CD8-positive, alpha-beta memory T cell (primary cell): Measurements from ENCODE around the gene EIF2AK3. TPM values are rescaled to one million over a fixed set of nuclear protein-coding genes. Genes with fewer than 3 reads are reported as not detected.

ENCODE experiments used
- CTCF ChIA-PET: fragments of 350-600 bp; sonication (Branson Sonifier 250); formaldehyde crosslinking; loops from one replicate; lab custom pipeline; 2021; ENCODE audit warnings: antibody characterized with exemption; lab: Charles Lee
- POLR2A ChIA-PET: fragments of 350-600 bp; sonication (Branson Sonifier 250); formaldehyde crosslinking; loops from one replicate; lab custom pipeline; 2021; ENCODE audit warnings: antibody characterized with exemption; lab: Charles Lee
- DNase-seq, 5 donors: peaks; one replicate each; pipeline versions ENCODE4 v3.0.0 to v3.0.0-alpha.2; 2020 to 2022; ENCODE audit warnings: mixed read lengths in 1 of 5
- H3K27ac ChIP-seq: one replicate; pipeline ENCODE4 v1.7.0; 2013; ENCODE audit warnings: low read depth, mild to moderate bottlenecking, low read length, moderate library complexity
- H3K27me3 ChIP-seq: 2 replicates; pipeline ENCODE4 v1.7.0; 2013; ENCODE audit warnings: low read length, mild to moderate bottlenecking; ENCODE audit not compliant: insufficient read depth, poor library complexity, severe bottlenecking
- H3K36me3 ChIP-seq: 2 replicates; pipeline ENCODE4 v1.7.0; 2013; ENCODE audit warnings: mild to moderate bottlenecking, low read length, moderate library complexity; ENCODE audit not compliant: insufficient read depth
- H3K4me1 ChIP-seq: 2 replicates; pipeline ENCODE4 v1.7.0; 2013; ENCODE audit warnings: mild to moderate bottlenecking, low read length, moderate library complexity; ENCODE audit not compliant: insufficient read depth
- H3K4me3 ChIP-seq: 2 replicates; pipeline ENCODE4 v1.7.0; 2013; ENCODE audit warnings: mild to moderate bottlenecking, low read length
- H3K9me3 ChIP-seq: 2 replicates; pipeline ENCODE4 v1.7.0; 2013; ENCODE audit warnings: mild to moderate bottlenecking, low read length
- H3K27ac Mint-ChIP-seq, 8 donors: one replicate each; pipeline ENCODE4 v1.8.0; 2020 to 2021; ENCODE audit warnings: mixed read lengths in 8 of 8, mild to moderate bottlenecking in 6 of 8, inconsistent platforms in 3 of 8, moderate library complexity in 3 of 8
- H3K27me3 Mint-ChIP-seq, 2 donors: one replicate each; pipeline ENCODE4 v1.8.0; 2020 to 2021; ENCODE audit warnings: mixed read lengths in 2 of 2, mild to moderate bottlenecking in 1 of 2, moderate library complexity in 1 of 2
- H3K36me3 Mint-ChIP-seq, 3 donors: one replicate each; pipeline ENCODE4 v1.8.0; 2020 to 2021; ENCODE audit warnings: mixed read lengths in 3 of 3, inconsistent platforms in 1 of 3, mild to moderate bottlenecking in 1 of 3
- H3K4me1 Mint-ChIP-seq, 3 donors: one replicate each; pipeline ENCODE4 v1.8.0; 2020 to 2021; ENCODE audit warnings: mixed read lengths in 3 of 3, inconsistent platforms in 1 of 3, mild to moderate bottlenecking in 1 of 3
- H3K4me3 Mint-ChIP-seq, 7 donors: one replicate each; pipeline ENCODE4 v1.8.0; 2020 to 2021; ENCODE audit warnings: mixed read lengths in 7 of 7, mild to moderate bottlenecking in 6 of 7, moderate library complexity in 4 of 7, inconsistent platforms in 2 of 7
- H3K9me3 Mint-ChIP-seq, 5 donors: one replicate each; pipeline ENCODE4 v1.8.0; 2020 to 2022; ENCODE audit warnings: mixed read lengths in 5 of 5, mild to moderate bottlenecking in 3 of 5, moderate library complexity in 2 of 5, inconsistent platforms in 1 of 5
- polyA plus RNA-seq: library from polyadenylated mRNA; unstranded; fragments of 300-500 nt; fragmentation: Illumina TruSeq; gene quantifications from one replicate; pipeline ENCODE4 v1.2.3, GENCODE V29; 2021
- total RNA-seq, 2 experiments: library from RNA; stranded (reverse); gene quantifications; one replicate each; pipeline ENCODE4 v1.2.3, GENCODE V29; 2021

The EIF2AK3 gene
- total and polyA plus RNA-seq, 3 experiments from 2014 or later: 10.2 to 15.0 (median 13.0) TPM

DNA sequence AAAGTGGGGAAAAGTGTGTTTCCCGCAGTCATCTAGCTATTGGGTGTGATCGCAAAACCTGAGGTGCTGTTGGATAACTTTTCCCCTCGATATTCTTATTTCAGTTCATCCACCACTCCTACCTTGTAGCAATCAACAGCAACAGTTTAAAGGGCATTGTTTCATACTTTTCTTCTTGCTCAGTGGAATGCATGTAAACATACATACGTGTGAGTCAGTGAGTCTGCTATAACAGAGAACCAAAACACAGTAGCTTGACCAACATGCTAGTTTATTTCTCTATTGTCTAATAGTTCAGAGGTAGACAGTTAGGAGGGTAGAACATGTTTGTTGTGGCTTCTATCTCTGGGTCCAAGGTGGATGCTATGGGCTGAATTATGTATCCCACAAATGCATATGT lies 97.2 kb downstream of the EIF2AK3 start:
- Histone ChIP-seq H3K36me3 (no peaks in the 10 kb centered on the region), H3K27ac (no peak overlapping the region), H3K27me3 (no peaks in the 10 kb centered on the region), H3K9me3 (no peaks in the 10 kb centered on the region), H3K4me1 (no peaks in the 10 kb centered on the region), H3K4me3 (no peak overlapping the region)
- DNase-seq: no peak
- peaks cover 7 to 25% of the 10 kb centered on the region in 2 donors for H3K27me3 Mint-ChIP-seq
- no peak overlapping the region for H3K27ac Mint-ChIP-seq
- ChIA-PET CTCF (no interaction called here), POLR2A (no interaction called here)
- no peaks in the 10 kb centered on the region for H3K4me1 Mint-ChIP-seq
- H3K36me3 Mint-ChIP-seq: no peaks in the 10 kb centered on the region
- H3K9me3 Mint-ChIP-seq: no peaks in the 10 kb centered on the region
- no peak overlapping the region for H3K4me3 Mint-ChIP-seq

- Histone ChIP-seq H3K27ac (no peak overlapping the region), H3K4me1 (no peaks in the 10 kb centered on the region), H3K36me3 (no peaks in the 10 kb centered on the region), H3K9me3 (no peaks in the 10 kb centered on the region), H3K27me3 (no peaks in the 10 kb centered on the region), H3K4me3 (no peak overlapping the region)
- ChIA-PET POLR2A (no interaction called here), CTCF (no interaction called here)
- Mint-ChIP-seq H3K27ac (no peak overlapping the region), H3K4me3 (no peak overlapping the region), H3K36me3 (no peaks in the 10 kb centered on the region), H3K27me3 (peaks cover 10 to 22% of the 10 kb centered on the region in 2 donors), H3K4me1 (no peaks in the 10 kb centered on the region), H3K9me3 (peaks cover 0 to 2% (median 0%) of the 10 kb centered on the region in 5 donors)
- no peak for DNase-seq
Observed at GRCh38 chr2:88521445-88522073, 105.7 kb downstream of the EIF2AK3 start.

DNA sequence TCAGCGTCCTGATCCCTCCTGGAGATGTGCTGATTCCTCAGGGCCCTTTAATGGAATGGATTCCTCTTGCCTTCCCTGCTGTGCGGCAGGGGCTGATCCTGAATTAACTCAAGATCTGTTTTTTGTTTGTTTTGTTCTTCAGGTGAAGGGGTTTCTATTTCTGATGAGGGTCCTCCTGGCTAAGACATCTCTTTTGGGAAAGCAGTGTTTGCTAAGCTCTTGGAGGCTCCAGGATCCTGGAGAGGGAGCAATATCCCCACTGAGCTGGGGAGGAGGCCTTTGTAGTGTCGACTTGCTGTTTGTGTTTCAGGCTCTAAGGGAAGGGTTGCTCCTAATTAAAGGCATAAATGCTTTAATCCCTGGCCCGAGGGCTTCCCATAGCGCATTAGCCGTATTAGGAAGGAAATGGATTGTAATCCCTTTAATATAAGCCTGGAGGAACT lies 109.5 kb downstream of the EIF2AK3 start:
- no peak overlapping the region for H3K4me3 Mint-ChIP-seq
- CTCF ChIA-PET: no interaction called here

More for the DNA sequence above, 109.5 kb downstream of the EIF2AK3 start:
- no peak for DNase-seq
- H3K9me3 ChIP-seq: no peaks in the 10 kb centered on the region
- H3K27ac Mint-ChIP-seq: no peak overlapping the region
- no peak overlapping the region for H3K27ac ChIP-seq
- peaks cover 0 to 6% (median 0%) of the 10 kb centered on the region in 5 donors for H3K9me3 Mint-ChIP-seq
- H3K4me1 Mint-ChIP-seq: no peaks in the 10 kb centered on the region
- H3K4me1 ChIP-seq: no peaks in the 10 kb centered on the region
- H3K27me3 Mint-ChIP-seq: peaks cover 16 to 33% of the 10 kb centered on the region in 2 donors
- POLR2A ChIA-PET: no interaction called here
- no peak overlapping the region for H3K4me3 ChIP-seq
- H3K36me3 ChIP-seq: no peaks in the 10 kb centered on the region
- H3K36me3 Mint-ChIP-seq: no peaks in the 10 kb centered on the region
- H3K27me3 ChIP-seq: no peaks in the 10 kb centered on the region

Other genes starting within 250 kb of the EIF2AK3 start
- not detected for gene FOXI3, start 174.8 kb downstream of the EIF2AK3 start, total RNA-seq
- gene FOXI3, start 174.8 kb downstream of the EIF2AK3 start, polyA plus RNA-seq: not detected
- gene RPIA, start 64.2 kb upstream of the EIF2AK3 start, total RNA-seq: 10 to 100 TPM; 69.0 to 70.2 TPM
- gene RPIA, start 64.2 kb upstream of the EIF2AK3 start, polyA plus RNA-seq: 49.5 TPM